Fibroblast of villous mesenchyme (primary cell): ENCODE data around the gene ALAS2. TPM values are rescaled to one million over a fixed set of nuclear protein-coding genes. Genes with fewer than 3 reads are reported as not detected.
"Not testable (repeated sequence)": the region's sequence is repeated elsewhere in the genome, so short reads cannot be mapped to it uniquely, and the experiment has no call there.

ENCODE experiments used
- DNase-seq: peaks from one replicate; pipeline ENCODE4 v3.0.0-alpha.2; 2010; ENCODE audit warnings: low read depth
- H3K4me3 ChIP-seq: 2 replicates; pipeline ENCODE4 v1.5.1; 2011; ENCODE audit warnings: low read depth, mild to moderate bottlenecking, low read length
- CTCF ChIP-seq: IDR thresholded peaks from 2 replicates; pipeline ENCODE4 v1.5.1; 2012; ENCODE audit warnings: low read depth, mild to moderate bottlenecking, low read length; ENCODE audit not compliant: insufficient read depth
- total RNA-seq: library from RNA; depleted of rRNA; stranded (reverse); fragments of >200 nt; gene quantifications from 2 replicates; pipeline ENCODE4 v1.2.3, GENCODE V29; 2012

Gene ALAS2, protein sequence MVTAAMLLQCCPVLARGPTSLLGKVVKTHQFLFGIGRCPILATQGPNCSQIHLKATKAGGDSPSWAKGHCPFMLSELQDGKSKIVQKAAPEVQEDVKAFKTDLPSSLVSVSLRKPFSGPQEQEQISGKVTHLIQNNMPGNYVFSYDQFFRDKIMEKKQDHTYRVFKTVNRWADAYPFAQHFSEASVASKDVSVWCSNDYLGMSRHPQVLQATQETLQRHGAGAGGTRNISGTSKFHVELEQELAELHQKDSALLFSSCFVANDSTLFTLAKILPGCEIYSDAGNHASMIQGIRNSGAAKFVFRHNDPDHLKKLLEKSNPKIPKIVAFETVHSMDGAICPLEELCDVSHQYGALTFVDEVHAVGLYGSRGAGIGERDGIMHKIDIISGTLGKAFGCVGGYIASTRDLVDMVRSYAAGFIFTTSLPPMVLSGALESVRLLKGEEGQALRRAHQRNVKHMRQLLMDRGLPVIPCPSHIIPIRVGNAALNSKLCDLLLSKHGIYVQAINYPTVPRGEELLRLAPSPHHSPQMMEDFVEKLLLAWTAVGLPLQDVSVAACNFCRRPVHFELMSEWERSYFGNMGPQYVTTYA
- not detected in 2 replicates for total RNA-seq

- no peak for DNase-seq
- H3K4me3 ChIP-seq, result no peak within 1 kb of the TSS
- no peak for TF ChIP-seq CTCF
These were observed at the start of gene ALAS2 for GRCh38 chrX:55030271-55031205. Gene ALAS2, minus strand, starts transcription at chrX:55030977. Its CDS starts 4,977 bp downstream, at chrX:55026000.

DNA sequence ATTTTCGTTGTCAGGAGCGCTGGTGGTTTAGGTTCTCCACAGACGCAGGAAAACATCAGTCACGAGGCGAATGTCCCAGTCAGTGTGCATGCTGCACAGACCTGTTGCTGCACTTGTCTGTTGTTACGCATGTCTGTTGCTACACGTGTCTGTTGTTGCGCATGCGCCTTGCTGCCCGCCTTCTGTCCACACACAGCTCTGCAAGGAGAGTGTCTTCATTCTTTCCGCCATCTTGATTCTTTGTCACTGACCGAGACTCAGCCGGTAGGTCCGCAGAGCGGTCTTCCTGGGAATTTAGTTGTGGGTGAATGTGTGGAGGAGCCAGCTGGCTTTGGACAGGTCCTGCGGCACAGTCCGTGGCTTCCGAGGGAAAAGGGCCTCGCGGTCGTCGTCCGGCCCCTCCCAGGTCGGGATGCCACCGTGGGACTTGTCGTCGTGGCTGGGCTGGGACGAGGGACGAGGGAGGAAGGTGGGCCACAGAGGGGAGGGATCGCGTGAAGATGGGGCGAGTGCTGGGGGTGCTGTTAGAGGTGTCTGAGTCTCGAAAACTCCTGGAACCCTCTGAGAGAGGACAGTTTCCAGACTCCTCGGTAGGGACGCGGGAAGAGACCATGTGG lies 44.2 kb upstream of the ALAS2 start, which contains the start of gene PAGE2B:
Gene PAGE2B (plus strand): TSS at position 180 of the 617 bp plus-strand sequence. CDS start 1,012 bp downstream, outside the sequence.
- no peak within 1 kb of the TSS for H3K4me3 ChIP-seq
- no peak for DNase-seq
- no peak for TF ChIP-seq CTCF

DNA sequence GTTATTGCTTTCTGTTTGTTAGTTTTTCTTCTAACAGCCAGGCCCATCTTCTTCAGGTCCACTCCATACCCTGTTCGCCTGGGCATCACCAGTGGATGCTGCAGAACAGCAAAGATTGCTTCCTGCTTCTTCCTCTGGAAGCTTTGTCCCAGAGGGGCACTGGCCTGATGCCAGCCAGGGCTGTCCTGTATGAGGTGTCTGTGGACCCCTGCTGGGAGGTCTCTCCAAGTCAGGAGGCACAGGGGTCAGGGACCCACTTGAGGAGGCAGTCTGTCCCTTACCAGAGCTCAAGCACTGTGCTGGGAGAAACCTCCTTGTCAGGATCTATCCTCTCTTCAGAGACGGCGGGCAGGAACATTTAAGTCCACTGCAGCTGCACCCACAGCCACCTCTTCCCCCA lies 41.5 kb upstream of the ALAS2 start:
- DNase-seq, result no peak
- H3K4me3 ChIP-seq, result no peak overlapping the region
- TF ChIP-seq CTCF, result no peak

DNA sequence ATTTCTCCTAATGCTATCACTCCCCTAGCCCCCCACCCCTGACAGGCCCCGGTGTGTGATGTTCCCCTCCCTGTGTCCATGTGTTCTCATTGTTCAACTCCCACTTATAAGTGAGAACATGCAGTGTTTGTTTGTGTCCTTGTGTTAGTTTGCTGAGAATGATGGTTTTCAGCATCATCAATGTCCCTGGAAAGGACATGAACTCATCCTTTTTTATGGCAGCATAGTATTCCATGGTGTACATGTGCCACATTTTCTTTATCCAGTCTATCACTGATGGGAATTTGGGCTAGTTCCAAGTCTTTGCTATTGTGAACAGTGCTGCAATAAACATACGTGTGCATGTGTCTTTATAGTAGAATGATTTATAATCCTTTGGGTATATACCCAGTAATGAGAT lies 36.4 kb upstream of the ALAS2 start:
- not testable (repeated sequence) for H3K4me3 ChIP-seq, DNase-seq

GRCh38 chrX:55057675-55058249 lies 27.0 kb upstream of the ALAS2 start:
- peak; percentile 75 for TF ChIP-seq CTCF
- no peak overlapping the region for H3K4me3 ChIP-seq
- peak; percentile 33 for DNase-seq

DNA sequence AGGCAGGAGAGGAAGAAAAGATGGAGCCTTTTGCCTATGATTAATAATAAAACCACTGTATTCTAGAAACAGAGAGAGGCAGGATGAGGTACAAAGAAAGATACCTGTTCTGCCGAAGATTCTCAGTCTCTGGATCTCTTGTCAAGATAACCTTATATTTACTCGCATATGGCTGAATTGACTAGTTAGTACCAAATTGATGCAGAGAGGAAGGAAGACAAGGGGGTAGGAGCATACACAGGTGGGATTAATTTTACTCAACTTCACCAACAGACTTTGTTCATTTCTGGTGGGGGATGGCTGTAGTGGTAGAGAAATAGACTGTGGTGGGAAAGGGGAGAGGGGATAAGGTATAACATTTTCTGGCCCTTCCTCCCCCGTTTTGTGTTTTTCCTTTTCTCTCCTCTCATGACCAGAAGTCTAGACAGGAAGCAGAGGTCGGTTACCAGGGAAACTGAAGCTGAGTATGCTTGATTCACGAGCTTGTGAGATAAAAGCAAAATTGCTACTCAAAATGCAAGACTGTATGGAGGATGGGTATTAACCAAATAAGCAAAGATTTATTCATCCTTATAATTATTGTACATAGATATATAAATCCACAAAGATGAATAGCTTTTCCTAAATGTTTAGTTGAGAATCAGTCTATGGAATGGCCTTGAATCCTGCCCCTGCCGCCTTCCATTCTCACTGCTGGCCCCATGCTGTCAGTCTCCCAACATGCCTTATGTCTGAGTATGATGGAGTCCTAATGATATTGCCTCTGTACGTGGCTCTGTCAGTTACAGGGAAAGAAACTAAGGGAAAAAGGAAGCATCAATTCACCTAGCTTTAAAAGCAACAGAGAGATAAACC lies 26.3 kb upstream of the ALAS2 start:
- DNase-seq, result peak; percentile 35
- no peak overlapping the region for H3K4me3 ChIP-seq
- TF ChIP-seq CTCF, result no peak

DNA sequence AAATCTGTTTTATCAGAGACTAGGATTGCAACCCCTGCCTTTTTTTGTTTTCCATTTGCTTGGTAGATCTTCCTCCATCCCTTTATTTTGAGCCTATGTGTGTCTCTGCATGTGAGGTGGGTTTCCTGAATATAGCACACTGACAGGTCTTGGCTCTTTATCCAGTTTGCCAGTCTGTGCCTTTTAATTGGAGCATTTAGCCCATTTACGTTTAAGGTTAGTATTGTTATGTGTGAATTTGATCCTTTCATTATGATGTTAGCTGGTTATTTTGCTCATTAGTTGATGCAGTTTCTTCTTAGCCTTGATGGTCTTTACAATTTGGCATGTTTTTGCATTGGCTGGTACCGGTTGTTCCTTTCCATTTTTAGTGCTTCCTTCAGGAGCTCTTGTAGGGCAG lies 19.8 kb upstream of the ALAS2 start:
- not testable (repeated sequence) for DNase-seq, H3K4me3 ChIP-seq
